ENCODE measurements around the gene KIF21B.

KIF21B gene, protein sequence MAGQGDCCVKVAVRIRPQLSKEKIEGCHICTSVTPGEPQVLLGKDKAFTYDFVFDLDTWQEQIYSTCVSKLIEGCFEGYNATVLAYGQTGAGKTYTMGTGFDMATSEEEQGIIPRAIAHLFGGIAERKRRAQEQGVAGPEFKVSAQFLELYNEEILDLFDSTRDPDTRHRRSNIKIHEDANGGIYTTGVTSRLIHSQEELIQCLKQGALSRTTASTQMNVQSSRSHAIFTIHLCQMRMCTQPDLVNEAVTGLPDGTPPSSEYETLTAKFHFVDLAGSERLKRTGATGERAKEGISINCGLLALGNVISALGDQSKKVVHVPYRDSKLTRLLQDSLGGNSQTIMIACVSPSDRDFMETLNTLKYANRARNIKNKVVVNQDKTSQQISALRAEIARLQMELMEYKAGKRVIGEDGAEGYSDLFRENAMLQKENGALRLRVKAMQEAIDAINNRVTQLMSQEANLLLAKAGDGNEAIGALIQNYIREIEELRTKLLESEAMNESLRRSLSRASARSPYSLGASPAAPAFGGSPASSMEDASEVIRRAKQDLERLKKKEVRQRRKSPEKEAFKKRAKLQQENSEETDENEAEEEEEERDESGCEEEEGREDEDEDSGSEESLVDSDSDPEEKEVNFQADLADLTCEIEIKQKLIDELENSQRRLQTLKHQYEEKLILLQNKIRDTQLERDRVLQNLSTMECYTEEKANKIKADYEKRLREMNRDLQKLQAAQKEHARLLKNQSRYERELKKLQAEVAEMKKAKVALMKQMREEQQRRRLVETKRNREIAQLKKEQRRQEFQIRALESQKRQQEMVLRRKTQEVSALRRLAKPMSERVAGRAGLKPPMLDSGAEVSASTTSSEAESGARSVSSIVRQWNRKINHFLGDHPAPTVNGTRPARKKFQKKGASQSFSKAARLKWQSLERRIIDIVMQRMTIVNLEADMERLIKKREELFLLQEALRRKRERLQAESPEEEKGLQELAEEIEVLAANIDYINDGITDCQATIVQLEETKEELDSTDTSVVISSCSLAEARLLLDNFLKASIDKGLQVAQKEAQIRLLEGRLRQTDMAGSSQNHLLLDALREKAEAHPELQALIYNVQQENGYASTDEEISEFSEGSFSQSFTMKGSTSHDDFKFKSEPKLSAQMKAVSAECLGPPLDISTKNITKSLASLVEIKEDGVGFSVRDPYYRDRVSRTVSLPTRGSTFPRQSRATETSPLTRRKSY (N-terminal part only)

DNA sequence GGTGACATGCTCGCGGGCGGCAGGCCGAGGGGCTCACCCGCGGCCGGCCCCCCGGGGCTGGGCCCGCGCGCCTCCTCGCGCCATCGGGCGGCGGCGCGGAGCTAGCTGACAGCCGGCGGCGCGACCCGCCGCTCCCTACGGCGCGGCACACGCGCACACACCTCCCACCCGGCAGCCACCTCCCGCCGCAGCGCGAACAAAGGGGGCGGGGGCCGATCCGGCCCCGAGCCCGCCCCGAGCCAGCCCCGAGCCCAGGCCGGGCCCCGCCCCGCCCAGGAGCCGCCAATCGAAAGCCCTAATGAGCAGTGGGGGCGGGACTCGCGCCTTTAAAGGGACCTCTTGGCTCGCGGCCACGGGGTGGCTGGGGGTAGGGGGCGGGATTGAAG lies at the start of gene KIF21B:
KIF21B (minus strand) TSS at position 198 of the 386 bp plus-strand sequence. CDS start 331 bp downstream, outside the sequence.
- peak; percentile 86 for DNase-seq (ENCODE audit: low spot score)

DNA sequence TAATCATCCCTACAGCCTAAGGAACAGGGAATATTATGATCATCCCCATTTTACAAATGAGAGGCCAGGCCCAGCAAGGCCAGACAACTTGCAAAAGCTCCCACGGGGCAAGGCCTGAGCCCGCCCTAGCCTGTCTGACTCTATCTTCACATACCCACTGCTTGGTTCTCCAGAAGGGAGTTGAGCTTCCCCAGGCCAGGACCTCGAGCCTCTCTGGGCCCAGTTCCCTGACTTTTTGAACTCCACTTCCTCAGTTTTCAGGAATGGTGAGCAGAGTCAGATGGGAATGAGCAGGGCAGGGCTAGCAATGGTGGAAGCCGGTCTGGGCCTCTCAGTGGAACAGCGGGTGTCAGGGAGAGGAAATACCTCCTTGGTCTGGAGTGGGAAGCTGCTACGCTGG lies 49.4 kb upstream of the KIF21B start:
- DNase-seq (ENCODE audit: low spot score): no peak

DNA sequence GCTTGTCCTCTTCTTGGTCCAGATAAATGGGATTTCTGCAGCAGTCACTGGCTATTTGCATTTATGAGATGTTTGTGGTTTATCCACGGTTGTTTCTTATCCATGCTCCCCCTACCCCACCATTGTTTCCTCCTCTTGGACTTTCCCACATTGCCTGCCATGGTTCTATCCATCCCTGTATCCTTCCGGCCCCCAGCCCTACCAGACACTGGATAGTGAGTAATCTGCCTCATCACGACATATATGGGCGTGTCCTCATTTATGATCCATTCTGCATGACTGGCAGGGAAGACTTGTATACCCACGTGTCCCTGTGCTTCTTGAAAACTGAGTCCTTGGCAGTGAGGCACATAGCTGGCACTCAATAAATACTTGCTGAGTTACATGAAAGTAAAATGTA lies 48.6 kb upstream of the KIF21B start:
- no peak for DNase-seq (ENCODE audit: low spot score)

DNA sequence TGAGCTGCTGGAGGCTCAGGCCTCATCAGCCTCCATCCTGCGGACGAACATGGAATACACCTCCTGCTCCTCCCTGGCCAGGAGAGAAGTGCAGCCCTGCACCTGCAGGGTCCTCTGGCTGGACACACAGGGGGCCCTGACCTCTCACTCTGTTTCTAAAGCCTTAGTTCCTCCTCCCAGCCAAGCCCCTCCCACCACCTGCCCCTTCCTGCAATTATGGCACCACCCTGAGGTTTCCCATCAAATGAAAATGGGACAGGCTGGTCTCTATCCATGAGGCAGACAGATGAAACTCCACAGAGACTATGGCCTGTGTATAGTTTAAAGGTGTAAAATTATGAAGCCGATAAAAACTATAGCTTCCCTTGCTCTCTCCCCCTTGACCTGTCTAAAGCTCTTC lies 46.1 kb upstream of the KIF21B start:
- no peak for DNase-seq (ENCODE audit: low spot score)

DNA sequence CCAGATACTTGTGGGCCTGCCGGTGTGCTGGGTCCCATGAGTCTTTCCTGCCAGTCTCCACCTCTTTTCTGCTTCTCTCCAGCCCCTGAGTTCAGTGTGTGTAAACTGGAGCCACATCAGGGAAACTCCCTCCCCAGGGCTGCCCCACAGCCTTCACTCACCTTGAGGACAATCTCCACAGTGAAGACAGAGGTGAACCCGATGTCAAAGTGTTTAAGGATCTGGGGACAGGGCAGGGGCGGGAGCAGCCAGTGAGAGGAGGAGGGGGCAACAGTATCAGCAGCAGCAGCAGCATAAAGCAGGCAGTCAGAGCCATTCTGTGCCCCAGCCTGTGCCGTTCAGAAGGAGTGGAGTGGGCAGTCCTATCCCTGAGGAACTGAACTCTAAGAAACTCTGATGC lies 45.5 kb upstream of the KIF21B start:
- no peak for DNase-seq (ENCODE audit: low spot score)

DNA sequence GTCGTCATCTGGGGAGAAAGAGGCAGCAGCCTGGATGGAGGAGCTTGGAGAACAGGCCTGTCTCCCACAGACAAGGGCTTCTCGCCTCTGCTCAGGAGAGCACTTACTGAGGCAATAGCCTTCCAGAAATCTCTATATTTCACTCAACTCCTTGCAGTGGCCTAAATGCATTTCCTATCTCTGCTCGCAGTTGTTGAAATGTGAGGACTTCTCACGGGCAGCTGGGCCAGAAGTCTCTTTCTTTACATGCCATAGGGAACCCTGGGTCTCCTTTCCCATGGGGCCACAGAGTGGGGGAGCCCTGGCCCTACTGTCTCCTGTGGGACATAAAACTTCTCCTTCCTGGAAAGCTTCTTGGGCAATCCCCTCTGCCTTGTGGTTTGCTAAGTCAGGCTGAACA lies 43.5 kb upstream of the KIF21B start:
- no peak for DNase-seq (ENCODE audit: low spot score)

DNA sequence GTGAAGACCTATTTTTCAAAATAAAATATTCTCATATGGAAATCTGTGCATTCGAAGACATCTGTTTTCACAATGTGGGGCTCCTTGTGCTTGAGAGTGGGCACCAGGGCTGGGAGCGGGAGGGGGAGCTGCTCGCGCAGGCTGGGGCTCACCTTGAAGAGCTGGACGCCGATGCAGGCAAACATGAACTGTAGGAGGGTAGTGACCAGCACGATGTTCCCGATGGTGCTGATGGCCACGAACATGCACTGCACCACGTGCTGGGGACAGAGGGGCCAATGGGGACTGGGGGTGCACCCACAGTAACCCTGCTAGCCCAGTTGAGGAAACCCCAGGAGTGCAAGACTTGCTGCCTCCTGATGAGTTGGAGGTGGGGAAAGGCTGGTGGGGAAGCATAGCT lies 42.2 kb upstream of the KIF21B start:
- no peak for DNase-seq (ENCODE audit: low spot score)

DNA sequence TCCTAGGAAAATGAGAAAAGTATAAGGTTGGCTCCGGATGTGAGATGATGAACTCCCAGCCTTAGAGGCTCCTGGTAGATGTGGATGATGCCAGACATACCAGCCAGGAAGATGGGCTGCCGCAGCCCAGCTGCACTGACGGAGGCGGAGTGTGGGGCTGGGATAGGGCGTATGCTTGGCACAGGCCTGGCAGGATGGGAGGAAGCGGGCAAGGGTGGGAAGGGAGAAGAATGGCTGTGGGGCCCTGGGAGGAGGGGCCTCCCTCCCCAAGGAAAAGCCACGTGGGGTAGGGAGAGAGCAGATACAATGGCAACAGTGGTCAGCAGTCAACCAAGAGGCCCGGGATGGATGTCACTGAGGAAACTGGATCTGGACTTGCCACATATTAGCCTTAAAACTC lies 41.3 kb upstream of the KIF21B start:
- no peak for DNase-seq (ENCODE audit: low spot score)

DNA sequence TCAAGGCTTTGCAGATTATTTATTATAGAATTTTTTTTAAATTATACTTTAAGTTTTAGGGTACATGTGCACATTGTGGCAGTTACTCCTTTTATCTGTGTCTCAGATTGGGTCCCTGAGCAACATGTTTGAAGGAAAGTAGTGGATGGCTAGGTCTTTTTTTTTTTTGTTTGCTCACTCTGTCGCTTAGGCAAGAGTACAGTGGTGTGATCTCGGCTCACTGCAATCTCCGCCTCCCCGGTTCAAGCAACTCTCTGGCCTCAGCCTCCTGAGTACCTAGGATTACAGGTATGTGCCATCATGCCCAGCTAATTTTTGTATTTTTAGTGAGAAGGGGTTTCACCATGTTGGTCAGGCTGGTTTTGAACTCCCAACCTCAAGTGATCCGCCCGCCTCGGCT lies 39.6 kb upstream of the KIF21B start:
- DNase-seq (ENCODE audit: low spot score): no peak

DNA sequence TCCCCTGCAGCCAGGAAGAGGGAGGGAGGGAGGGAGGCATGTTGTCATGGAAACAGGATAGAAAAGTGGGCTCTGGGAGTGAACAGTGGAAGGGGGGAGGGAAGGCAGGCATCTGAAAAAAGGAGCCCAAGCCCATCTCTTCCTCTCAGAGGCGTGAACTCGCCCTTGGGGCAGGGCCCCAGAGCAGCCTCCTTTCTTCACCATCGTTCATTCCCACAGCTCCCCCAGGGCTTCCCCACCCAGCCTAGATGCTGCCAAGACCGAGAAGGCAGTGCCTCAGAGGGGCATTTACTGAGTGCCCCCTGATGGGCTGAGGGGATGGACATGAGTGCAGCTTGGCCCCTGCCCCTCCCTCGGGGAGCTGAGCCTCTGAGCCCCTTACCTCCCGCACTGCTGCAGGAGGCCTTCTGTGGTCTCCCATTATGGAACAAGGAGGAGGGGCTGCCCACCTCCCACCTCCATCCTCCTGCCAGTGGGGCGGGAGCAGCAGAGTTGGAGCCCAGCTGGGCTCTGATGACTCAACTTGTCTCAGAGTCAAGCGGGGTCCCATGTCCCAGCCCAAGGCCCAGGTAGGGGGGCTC lies 39.1 kb upstream of the KIF21B start:
- DNase-seq (ENCODE audit: low spot score): no peak

DNA sequence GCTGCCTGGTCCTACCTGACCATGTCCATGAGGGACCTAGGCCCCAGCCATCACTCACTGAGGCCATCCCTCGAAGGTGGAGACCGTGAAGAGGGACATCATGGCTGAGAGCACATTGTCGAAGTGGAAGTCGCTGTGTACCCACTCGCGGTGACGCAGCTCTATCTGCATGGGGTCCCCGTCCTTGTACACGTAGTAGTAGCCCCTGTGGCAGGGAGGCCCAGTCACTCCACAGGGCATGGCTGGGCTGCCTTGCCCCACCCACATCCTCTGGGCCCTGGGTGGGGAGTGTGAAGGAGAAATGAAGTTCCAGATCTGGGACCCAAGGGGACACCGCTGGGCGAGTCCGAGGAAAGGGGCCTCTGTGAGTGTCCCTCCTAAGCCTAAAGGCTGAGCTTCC lies 38.4 kb upstream of the KIF21B start:
- DNase-seq (ENCODE audit: low spot score): no peak

DNA sequence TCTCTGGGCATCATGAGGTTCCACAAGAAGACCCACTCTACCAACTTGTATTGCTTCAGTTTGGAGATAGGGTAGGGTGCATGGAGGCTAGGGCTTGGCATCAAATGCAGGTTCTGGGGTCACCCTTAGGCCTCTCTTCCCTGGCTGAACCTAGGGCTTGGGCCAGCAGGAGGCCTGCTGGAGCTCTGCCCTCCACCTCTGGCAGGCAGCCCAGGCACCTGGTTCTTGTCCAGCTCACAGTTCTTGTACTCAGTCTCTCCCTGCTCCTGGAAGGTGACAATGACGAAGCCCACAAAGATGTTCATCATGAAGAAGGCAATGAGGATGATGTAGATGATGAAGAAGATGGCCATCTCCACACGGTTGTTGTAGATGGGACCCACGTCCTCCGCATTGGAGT lies 37.5 kb upstream of the KIF21B start:
- no peak for DNase-seq (ENCODE audit: low spot score)

DNA sequence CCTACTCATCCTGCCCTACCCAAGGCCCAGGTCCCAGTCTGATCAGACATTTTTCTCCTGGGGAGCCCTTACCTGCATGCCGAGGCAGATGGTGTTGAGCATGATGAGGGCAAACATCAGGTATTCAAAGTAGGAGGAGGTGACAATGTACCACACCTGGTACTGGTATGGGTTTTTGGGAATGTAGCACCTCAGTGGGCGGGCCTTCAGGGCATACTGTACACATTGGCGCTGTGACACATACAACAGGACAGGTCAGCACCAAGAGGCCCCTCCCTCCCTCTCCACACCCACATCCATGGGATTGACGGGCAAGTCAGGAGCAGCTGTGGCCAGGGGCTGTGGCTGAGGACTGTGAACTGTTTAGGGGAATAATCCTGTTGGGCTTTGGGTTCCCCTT lies 37.1 kb upstream of the KIF21B start:
- no peak for DNase-seq (ENCODE audit: low spot score)

DNA sequence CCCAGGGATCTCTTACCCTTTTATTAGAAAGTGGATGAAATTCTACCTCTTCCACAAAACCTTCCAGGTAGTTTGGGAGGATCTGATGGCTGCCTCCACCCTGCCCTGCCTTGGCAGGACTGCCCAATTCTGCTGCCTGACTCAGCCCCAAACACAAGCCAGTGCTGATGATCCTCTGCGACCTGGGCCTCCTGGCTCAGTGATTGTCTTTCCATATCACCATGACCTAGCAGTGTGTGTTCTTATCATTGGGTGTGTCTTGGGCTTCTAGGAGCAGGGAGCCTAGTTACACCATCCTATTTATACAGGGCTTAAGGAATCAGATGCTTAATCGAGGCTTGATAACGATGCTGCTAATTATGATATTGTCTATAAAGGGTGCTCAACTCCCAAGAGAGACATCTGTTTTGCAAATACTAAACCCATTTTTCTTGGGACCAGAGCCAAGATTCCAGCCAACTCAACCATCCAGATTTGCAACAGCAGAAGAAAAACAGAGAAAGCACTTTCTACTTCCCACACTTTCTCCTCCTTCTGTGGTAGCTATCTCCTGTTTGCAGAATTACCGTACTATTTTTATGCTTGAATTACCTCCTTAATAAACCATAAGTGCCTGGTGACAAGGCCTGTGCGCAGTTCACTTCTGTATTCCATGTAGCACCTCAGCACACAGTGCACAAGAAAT lies 36.5 kb upstream of the KIF21B start:
- no peak for DNase-seq (ENCODE audit: low spot score)

DNA sequence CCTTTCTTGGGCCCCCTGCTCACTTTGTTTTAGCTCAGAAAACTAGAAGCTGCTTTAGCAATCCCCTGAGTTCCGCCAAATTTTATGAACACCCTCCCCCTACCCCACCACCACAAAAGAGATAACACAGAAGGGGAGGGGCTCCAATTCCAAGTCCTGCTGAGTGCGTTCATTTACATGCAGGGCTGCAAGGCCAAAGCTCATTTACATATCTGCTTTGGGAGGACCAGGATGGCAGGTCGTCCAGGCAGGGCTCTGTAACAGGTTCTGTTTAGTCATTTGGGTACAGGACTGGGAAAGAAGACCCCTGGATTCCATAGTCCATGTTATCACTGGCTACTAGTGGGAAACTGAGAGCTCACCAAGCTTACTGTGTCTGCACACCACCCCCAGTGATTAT lies 35.9 kb upstream of the KIF21B start:
- no peak for DNase-seq (ENCODE audit: low spot score)

DNA sequence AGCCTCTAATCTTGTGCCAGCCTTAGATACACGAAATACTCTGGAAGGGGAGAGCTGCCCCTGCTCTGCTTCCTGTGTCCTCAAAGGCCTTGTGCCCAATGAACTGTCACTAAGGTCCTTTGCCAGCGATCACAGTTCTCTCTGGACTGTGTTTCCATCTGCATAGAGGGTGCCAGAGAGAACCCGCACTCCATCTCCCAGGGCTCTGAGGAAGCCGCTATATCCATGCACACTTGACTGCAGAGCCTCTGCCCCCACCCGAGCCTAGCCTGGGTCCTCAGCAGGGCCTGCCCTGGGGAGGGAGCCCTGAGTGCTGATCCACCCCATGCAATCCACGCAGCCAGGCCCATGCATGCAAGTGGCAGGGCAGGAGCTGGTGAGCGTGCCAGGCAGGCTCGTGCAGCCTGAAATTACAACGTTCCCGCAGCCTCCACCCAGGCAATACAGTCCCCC lies 30.6 kb upstream of the KIF21B start:
- no peak for DNase-seq (ENCODE audit: low spot score)

DNA sequence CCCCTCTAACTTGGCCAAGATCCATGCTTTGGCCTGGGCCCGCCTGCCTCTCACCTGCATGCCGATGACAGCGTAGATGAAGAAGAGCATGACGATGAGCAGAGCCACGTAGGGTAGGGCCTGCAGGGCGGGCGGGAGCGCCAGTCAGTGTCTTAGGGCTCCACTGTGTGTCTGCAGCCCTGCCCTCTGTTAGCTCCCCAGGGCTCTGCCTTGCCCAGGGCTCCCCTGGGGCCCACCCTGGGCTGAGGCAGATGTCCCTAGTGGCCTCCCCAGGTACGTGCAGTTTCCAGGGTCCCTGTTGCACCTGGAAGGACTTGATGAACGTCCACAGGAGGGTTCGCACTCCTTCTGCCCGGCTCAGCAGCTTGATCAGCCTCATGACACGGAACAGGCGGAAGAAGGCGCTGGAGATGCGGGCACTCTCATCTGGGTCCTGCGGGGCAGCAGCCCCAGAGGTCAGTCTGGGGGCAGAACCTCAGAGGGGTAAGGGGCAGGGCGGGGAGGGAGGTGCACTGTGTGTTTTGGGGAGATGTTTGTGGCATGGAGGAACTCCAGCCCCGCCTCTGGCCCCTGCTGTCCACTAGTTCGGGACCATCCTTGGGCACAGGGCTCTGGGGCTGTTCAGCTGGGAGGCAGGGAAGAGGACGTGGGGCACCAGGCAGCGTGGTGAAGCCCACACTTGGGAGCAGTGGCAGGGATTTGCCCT lies 29.8 kb upstream of the KIF21B start:
- DNase-seq (ENCODE audit: low spot score): no peak

DNA sequence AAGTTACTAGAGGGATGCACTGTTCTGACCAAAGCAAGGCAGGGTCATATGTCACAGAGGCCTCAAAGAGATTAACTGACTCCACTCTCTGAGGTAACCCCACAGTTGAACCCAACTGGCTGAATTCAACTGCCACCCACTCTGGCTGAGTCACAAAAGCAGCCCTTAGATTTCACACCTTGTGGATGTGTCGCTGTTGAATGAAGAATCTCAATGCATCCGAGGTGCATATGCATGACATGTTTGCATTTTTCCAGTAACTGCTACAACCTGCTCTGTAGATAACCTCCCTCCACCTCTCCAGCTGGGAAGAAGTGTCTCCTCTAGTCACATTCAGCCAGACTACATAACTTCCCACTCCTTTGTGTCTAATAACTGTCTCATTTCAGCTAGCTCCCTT lies 27.9 kb upstream of the KIF21B start:
- no peak for DNase-seq (ENCODE audit: low spot score)

DNA sequence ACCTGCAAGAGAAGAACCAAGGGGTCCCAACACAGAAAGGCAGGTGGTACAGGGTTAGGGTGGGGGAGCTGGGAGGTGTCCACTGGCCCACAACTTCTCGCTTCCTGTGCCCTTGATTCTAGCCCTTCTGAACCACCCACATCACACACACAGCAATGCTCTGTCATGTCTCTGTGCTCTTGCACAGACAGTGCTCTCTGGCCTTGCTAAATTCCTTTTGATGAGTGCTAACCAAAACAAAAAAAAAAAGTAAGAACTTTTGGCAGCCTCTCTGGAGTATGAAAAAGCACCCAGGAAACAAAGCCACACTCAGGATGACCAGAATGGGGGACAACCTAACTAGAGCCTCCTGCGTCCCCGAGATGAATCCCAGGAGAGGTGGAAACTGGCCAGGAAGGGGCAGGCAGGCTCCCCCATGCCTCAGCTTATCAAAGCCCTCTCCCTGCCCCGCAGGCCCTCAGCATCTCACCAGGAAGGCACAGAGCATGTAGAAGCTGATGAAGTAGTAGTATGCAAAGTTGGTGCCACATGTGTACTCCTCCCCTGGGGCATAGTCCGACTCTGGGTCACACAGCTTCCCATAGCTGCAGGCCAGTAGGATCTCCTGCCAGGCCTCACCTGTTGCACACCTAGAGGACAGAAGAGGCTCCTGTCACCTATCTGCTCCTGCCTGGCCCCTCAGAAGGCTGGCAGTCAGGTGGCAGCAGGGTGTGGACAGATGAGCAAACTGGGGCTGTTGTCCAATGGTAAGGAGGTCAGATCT lies 27.2 kb upstream of the KIF21B start:
- peak; percentile 32 for DNase-seq (ENCODE audit: low spot score)

DNA sequence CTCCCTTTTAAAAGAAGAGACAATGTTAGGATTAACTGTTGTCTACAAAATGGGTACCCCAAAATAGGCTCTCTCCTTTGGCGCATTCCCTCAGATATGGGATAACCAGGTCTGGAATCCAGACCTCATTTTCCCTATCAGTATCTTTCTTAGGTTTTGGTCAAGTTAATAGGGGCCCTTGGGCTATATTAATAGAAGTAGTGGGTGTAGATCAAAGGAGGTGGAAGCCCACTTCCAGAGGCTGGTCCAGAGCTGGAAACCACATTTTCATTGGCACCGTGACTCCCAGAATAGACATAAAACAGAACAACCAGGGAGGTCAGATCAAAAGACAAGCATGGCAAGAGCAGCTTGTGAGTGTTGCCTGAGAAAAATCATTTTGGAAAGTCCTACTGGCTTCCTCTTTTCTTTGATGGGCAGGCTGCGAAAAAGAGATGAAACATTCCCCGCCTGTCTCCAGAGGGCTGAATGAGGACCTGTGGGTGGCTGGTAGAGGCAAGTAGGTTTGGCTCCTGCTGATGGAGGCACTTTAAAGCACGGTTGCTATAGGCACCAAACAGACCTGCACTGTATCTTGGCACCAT lies 25.8 kb upstream of the KIF21B start:
- DNase-seq (ENCODE audit: low spot score): no peak
